ENCODE data around the gene VSTM2B.

DNA sequence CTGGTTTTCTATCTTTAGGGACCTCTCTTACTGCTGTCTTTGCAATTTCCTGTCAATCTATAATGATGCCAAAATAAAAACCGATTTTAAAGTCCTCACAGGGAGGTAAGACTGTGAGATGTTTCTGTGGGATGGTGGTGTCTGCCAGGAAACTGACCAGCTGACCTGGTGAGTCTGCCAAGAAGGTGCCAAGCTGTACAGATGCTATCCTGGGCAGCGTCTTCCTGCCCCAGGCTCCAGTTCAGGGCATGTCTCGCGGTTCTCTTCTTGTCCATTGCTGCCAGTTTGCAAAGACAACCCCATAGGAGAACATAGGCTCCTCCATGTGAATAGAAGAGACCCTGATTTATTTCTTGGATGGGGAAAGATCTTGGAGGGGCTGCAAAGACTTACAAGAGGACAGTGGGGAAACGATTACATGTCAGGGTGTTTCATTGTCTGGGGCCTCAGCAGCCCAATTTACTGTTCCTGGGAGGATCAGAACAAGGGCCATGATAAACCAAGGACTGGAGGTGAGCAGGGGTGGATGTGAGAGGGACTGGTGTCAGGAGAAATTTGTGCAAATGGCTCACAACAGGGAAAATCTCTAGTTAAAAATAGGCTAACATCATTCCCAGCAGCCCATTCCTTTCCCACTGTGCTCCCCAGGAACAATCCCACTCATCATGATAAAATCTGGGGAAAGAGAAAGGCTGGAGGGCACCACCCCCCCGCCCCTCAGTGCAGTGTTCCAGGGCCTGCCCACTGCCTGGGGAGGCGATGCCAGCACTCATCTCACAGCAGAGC is 42.7 kb upstream of the VSTM2B start:
- TF ChIP-seq, protein P1, sequence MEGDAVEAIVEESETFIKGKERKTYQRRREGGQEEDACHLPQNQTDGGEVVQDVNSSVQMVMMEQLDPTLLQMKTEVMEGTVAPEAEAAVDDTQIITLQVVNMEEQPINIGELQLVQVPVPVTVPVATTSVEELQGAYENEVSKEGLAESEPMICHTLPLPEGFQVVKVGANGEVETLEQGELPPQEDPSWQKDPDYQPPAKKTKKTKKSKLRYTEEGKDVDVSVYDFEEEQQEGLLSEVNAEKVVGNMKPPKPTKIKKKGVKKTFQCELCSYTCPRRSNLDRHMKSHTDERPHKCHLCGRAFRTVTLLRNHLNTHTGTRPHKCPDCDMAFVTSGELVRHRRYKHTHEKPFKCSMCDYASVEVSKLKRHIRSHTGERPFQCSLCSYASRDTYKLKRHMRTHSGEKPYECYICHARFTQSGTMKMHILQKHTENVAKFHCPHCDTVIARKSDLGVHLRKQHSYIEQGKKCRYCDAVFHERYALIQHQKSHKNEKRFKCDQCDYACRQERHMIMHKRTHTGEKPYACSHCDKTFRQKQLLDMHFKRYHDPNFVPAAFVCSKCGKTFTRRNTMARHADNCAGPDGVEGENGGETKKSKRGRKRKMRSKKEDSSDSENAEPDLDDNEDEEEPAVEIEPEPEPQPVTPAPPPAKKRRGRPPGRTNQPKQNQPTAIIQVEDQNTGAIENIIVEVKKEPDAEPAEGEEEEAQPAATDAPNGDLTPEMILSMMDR (IDR thresholded peaks at IDR 0.05) = no peak
- TF ChIP-seq POLR2A (IDR thresholded peaks at IDR 0.05) = no peak
